Pancreas (tissue), 10 donors: ENCODE measurements around the gene GLIPR2. TPM values are rescaled to one million over a fixed set of nuclear protein-coding genes. Genes with fewer than 3 reads are reported as not detected.

Experiments
- ATAC-seq, 4 donors: fragments of 200-7000 bp; cut with Tn5 transposase; one replicate each; pipeline versions ENCODE4 v1.8.0 to v1.9.1; 2020; ENCODE audit warnings: mild to moderate bottlenecking in 4 of 4, moderate library complexity in 4 of 4
- DNase-seq, 6 donors: peaks; one replicate each; pipeline ENCODE4 v3.0.0-alpha.2; 2020
- FAIRE-seq: peaks from 2 replicates; lab custom pipeline; 2012; peaks lifted over from hg19 to GRCh38; lab: Jason Lieb, UNC
- H3K27ac ChIP-seq, 4 donors: fragments of 200-600 bp; sonication (generic); 1 replicate in 3 of 4; 2 replicates in 1 of 4; pipeline versions ENCODE4 v1.5.0 to v1.8.0; 2020
- H3K27me3 ChIP-seq, 4 donors: fragments of 200-600 bp; one replicate each; pipeline ENCODE4 v1.8.0; 2021
- H3K36me3 ChIP-seq, 3 donors: fragments of 200-600 bp; sonication (generic) in 1 of 3; one replicate each; pipeline versions ENCODE4 v1.5.0 to v1.8.0; 2020 to 2021
- H3K4me1 ChIP-seq, 3 donors: fragments of 200-600 bp; one replicate each; pipeline ENCODE4 v1.8.0; 2021
- H3K4me3 ChIP-seq, 4 donors: fragments of 200-600 bp; sonication (generic) in 2 of 4; one replicate each; pipeline versions ENCODE4 v1.5.0 to v1.8.0; 2020 to 2021
- H3K9me3 ChIP-seq, 4 donors: fragments of 200-600 bp; one replicate each; pipeline ENCODE4 v1.8.0; 2021
- WGBS, 2 donors: extraction: QIAGEN DNeasy Blood & Tissue Kit; methylation state at CpG; one replicate each; pipeline ENCODE4 v1.1.7; 2013; 5-methylcytosine and 5-hydroxymethylcytosine counted together
- intact Hi-C, 3 donors: fragments of 100-400 bp; cut with DNase I; formaldehyde crosslinking; loops; one replicate each; pipeline versions ENCODE4 v1.11.1 to v1.14.2; 2022
- polyA plus RNA-seq, 2 donors: library from polyadenylated mRNA; stranded (reverse); fragments of 200-250 nt; gene quantifications; one replicate each; pipeline ENCODE4 v1.2.3, GENCODE V29; 2013
- total RNA-seq, 6 donors: library from RNA; stranded (reverse); fragmentation: NEBNext Ultra II Directional in 4 of 6; extraction: Animal tissue kit (Norgen Biotek cat#: 25700) in 4 of 6; gene quantifications; one replicate each; pipeline versions ENCODE4 v1.2.1 to v1.2.4, GENCODE V29; 2021 to 2023
- TF ChIP-seq, protein P1 (sequence below), 4 donors: fragments of 200-600 bp; sonication (generic) in 3 of 4; IDR thresholded peaks; one replicate each; pipeline versions ENCODE4 v1.5.0 to v1.8.0; 2021; ENCODE audit warnings: antibody characterized with exemption in 4 of 4
- donor health status: healthy with polysubstance abuse.
- donor health status: DM: no; HTN: no; CAD: no; lungs with moderate emphysema.
- donor health status: DM: no; HTN: no; CAD: no.
- donor health status: control.
- donor health status: control.
- donor health status: Bipolar disorder and iron deficiency.
- donor health status: DM: yes; HTN: yes; CAD: no.
- donor health status: DM: no; HTN: no; CAD: no.
- donor health status: DM: no; HTN: no; CAD: no.
- donor health status: DM: yes; HTN: yes; CAD: no.

The GLIPR2 gene
- total and polyA plus RNA-seq, 8 donors: 1.3 to 10.0 (median 4.5) TPM

DNA sequence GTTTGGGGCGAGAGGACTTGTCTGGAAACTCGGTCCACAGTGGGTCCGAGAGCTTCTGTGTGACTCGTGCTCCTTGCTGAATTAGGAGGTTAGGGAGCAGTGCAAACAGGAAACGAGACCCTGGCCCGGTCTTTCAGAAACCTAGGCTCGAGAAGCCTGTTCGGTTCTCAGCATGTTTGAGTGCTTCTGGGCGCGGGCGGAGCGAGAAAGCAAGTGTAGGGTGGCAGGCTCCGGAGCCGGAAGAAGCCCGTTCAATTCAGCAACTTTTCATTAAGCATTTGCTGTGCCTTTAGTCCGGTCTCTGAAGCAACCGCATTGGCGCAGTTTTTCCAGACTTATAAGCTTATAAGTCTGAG lies 54.7 kb downstream of the GLIPR2 start:
- peak overlapping the region; percentile 64 to 95 (median 83) for H3K4me3 ChIP-seq
- peaks cover 14 to 34% (median 20%) of the 10 kb centered on the region in 3 donors for H3K4me1 ChIP-seq
- WGBS, 2 donors: 0% methylated on average over 18 of the region's 18 CpGs
- ATAC-seq: peak; percentile 14 to 39 (median 26)
- H3K27ac ChIP-seq: peak overlapping the region; percentile 79 to 93 (median 88)
- no peaks in the 10 kb centered on the region for H3K27me3 ChIP-seq
- no peak for FAIRE-seq
- no peaks in the 10 kb centered on the region for H3K36me3 ChIP-seq
- TF ChIP-seq, protein P1, sequence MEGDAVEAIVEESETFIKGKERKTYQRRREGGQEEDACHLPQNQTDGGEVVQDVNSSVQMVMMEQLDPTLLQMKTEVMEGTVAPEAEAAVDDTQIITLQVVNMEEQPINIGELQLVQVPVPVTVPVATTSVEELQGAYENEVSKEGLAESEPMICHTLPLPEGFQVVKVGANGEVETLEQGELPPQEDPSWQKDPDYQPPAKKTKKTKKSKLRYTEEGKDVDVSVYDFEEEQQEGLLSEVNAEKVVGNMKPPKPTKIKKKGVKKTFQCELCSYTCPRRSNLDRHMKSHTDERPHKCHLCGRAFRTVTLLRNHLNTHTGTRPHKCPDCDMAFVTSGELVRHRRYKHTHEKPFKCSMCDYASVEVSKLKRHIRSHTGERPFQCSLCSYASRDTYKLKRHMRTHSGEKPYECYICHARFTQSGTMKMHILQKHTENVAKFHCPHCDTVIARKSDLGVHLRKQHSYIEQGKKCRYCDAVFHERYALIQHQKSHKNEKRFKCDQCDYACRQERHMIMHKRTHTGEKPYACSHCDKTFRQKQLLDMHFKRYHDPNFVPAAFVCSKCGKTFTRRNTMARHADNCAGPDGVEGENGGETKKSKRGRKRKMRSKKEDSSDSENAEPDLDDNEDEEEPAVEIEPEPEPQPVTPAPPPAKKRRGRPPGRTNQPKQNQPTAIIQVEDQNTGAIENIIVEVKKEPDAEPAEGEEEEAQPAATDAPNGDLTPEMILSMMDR (IDR thresholded peaks at IDR 0.05): no peak
- no peak for DNase-seq
- H3K9me3 ChIP-seq: no peaks in the 10 kb centered on the region
- intact Hi-C loops: no loop called here

DNA sequence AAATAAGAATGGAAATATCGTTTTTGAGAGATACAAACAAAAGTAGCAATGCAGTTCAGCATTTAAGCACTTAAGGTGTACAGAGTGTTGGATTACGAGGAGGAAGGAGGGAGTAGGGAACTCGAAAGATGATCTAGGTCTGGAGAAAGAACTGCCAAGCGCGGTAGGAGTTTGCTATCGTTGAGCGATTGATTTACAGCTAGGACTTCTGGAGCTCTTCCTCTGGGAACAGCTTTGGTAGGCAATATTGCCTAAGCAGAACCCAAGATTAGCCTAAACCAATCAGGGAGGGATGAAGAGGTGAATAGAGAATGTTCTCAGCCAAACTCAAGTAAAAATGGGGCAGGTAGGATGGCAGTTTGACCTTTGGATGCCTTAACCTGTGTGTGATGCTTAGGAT lies 55.2 kb downstream of the GLIPR2 start:
- H3K4me1 ChIP-seq: peaks cover 14 to 34% (median 20%) of the 10 kb centered on the region in 3 donors
- no peak for FAIRE-seq
- DNase-seq: no peak
- H3K9me3 ChIP-seq: no peaks in the 10 kb centered on the region
- TF ChIP-seq, protein P1 (IDR thresholded peaks at IDR 0.05): no peak
- intact Hi-C loops: no loop called here
- H3K27ac ChIP-seq: peak overlapping the region in 2 of 4 donors; percentile 85 to 92
- 0 to 1% methylated on average over 7 of the region's 7 CpGs for WGBS, 2 donors
- H3K4me3 ChIP-seq: peak overlapping the region; percentile 64 to 95 (median 83)
- H3K36me3 ChIP-seq: no peaks in the 10 kb centered on the region
- no peak for ATAC-seq
- no peaks in the 10 kb centered on the region for H3K27me3 ChIP-seq

DNA sequence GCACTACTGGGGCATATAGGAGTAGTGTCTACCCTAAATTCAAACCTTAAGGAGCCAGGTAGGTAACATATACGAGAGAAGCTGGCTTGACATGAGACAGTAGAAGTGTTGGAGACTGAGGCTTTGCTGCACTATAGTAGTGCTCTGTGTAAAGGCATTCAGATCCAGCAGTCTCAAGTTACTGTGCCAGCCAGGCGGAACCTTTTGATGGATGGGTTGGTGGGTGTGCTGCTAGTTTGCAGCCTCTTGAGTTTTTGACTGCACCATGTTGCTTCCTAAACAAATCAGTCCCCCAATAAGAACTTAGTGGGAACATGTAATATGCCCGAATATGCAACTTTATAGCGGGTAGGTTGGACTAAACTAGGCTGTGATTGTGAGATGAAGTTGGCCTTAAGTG lies 55.7 kb downstream of the GLIPR2 start:
- no peaks in the 10 kb centered on the region for H3K27me3 ChIP-seq
- intact Hi-C loops: no loop called here
- H3K9me3 ChIP-seq: no peaks in the 10 kb centered on the region
- TF ChIP-seq, protein P1 (IDR thresholded peaks at IDR 0.05): no peak
- H3K4me3 ChIP-seq: peak overlapping the region in 3 of 4 donors; percentile 64 to 85 (median 81)
- no peaks in the 10 kb centered on the region for H3K36me3 ChIP-seq
- no peak for DNase-seq
- H3K27ac ChIP-seq: no peak overlapping the region
- 63 to 66% methylated on average over 4 of the region's 4 CpGs for WGBS, 2 donors
- peaks cover 14 to 34% (median 20%) of the 10 kb centered on the region in 3 donors for H3K4me1 ChIP-seq
- no peak for FAIRE-seq
- ATAC-seq: no peak

DNA sequence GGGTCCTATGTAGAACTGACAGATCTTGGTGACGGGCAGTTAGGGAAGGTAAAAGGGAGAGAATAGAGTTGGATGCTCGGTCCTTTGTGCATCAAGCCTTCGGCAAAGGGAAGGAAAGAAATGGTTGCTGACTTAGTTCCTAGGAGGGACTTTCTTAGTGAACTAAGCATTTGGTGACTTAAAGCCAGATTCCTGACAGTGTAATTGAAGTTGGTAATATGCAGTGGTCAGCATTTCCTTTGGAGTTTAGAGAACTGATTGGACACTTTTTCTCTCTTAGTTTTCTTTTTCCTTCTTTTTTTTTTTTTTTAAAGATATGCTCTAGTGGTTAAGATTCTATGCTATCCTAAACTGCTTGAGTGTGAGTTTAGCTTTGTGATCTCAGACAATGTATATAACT lies 56.5 kb downstream of the GLIPR2 start:
- Histone ChIP-seq H3K4me1 (peaks cover 14 to 34% (median 20%) of the 10 kb centered on the region in 3 donors), H3K27ac (no peak overlapping the region), H3K9me3 (no peaks in the 10 kb centered on the region), H3K27me3 (no peaks in the 10 kb centered on the region), H3K36me3 (no peaks in the 10 kb centered on the region), H3K4me3 (peak overlapping the region in 2 of 4 donors; percentile 4 to 81)
- intact Hi-C loops: no loop called here
- no peak for FAIRE-seq
- TF ChIP-seq, protein P1 (IDR thresholded peaks at IDR 0.05): no peak
- no peak for ATAC-seq
- WGBS, 2 donors: 71 to 84% methylated on average over 3 of the region's 3 CpGs
- no peak for DNase-seq

DNA sequence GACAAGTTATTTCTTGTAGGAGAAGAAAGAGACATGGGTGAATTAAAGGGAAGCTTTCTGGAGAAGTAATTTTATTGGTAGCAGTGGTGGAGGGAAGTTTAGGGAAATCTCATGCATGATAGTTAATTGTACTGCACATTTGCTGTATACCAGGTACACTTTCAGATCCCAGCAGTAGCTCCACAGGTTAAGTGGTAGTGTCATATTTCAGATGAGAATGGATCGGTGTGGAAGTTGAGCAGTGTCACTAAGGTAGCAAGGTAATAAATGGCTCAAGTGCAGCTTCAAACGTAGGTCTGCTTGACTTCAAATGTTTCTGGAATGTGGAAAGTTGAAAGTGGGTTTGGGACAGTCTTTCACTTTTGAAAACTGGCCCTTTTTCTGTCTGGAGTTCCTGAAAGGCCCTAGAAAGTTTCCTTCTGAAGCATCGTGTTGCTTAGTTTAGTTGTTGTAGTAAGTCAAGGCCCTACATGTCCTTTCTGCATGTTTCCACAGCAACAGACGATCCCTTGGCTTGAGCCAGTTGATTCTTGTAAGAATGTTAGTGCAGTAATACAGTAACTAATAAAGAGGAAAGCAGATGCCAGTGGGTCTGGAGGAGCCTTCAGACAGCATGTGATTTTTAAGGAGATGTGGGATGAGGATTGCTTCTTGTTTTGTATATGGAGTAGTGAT lies 57.9 kb downstream of the GLIPR2 start:
- Histone ChIP-seq H3K4me3 (no peak overlapping the region), H3K27ac (no peak overlapping the region), H3K4me1 (peaks cover 14 to 34% (median 20%) of the 10 kb centered on the region in 3 donors), H3K27me3 (no peaks in the 10 kb centered on the region), H3K9me3 (no peaks in the 10 kb centered on the region), H3K36me3 (peaks cover 0 to 8% (median 7%) of the 10 kb centered on the region in 3 donors)
- FAIRE-seq: no peak
- intact Hi-C loops: no loop called here
- no peak for DNase-seq
- TF ChIP-seq, protein P1 (IDR thresholded peaks at IDR 0.05): no peak
- ATAC-seq: no peak
- whole genome bisulfite sequencing, 2 donors: 30 to 34% methylated on average over 4 of the region's 4 CpGs
